Measurements from ENCODE around the gene C1orf122. TPM values are rescaled to one million over a fixed set of nuclear protein-coding genes. Genes with fewer than 3 reads are reported as not detected.
A peak's percentile ranks its signal among the peaks of the same experiment; 100 is the strongest.

C1orf122 gene
- total RNA-seq, 2 experiments from 2014 or later, result 26.0 to 29.7 TPM

GRCh38 chr1:37808369-37809319, 1.1 kb downstream of the C1orf122 start:
- POLR2A ChIA-PET, result interaction anchor here (0.6 to 1.8 kb wide), 6 partner anchors 10 to 676 kb away, joined by 3 to 4 read pairs (median 4); no protein-coding TSS in a partner anchor
- Histone ChIP-seq H3K36me3 (ENCODE audit: insufficient read depth, low read length) (peaks cover 52% of the 10 kb centered on the region), H3K27ac (ENCODE audit: low read depth, low read length, poor library complexity, severe bottlenecking) (no peak overlapping the region), H3K4me3 (ENCODE audit: low read depth, low read length, poor library complexity, severe bottlenecking) (peak overlapping the region; percentile 91), H3K9me3 (ENCODE audit: low read length) (no peaks in the 10 kb centered on the region), H2AFZ (ENCODE audit: low read length) (peak overlapping the region; percentile 44), H4K20me1 (ENCODE audit: insufficient read depth, low read length) (peaks cover 10% of the 10 kb centered on the region), H3K4me1 (ENCODE audit: insufficient read depth, low read length, poor library complexity, severe bottlenecking) (peaks cover 27% of the 10 kb centered on the region), H3K79me2 (ENCODE audit: insufficient read depth, low read depth, low read length) (peaks cover 35% of the 10 kb centered on the region), H3K4me2 (ENCODE audit: low read length) (peak overlapping the region; percentile 91), H3K9me2 (ENCODE audit: insufficient read depth, low read length) (no peaks in the 10 kb centered on the region)
- BruUV-seq (replicated peaks), result TSS peak; percentile 67
- TF ChIP-seq EZH2phosphoT487 (IDR thresholded peaks at IDR 0.05; ENCODE audit: borderline replicate concordance, low read depth, low read length), result no peak
- TF ChIP-seq, protein P1, sequence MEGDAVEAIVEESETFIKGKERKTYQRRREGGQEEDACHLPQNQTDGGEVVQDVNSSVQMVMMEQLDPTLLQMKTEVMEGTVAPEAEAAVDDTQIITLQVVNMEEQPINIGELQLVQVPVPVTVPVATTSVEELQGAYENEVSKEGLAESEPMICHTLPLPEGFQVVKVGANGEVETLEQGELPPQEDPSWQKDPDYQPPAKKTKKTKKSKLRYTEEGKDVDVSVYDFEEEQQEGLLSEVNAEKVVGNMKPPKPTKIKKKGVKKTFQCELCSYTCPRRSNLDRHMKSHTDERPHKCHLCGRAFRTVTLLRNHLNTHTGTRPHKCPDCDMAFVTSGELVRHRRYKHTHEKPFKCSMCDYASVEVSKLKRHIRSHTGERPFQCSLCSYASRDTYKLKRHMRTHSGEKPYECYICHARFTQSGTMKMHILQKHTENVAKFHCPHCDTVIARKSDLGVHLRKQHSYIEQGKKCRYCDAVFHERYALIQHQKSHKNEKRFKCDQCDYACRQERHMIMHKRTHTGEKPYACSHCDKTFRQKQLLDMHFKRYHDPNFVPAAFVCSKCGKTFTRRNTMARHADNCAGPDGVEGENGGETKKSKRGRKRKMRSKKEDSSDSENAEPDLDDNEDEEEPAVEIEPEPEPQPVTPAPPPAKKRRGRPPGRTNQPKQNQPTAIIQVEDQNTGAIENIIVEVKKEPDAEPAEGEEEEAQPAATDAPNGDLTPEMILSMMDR (conservative IDR thresholded peaks at IDR 0.05; ENCODE audit: low read length), result no peak
- CTCF ChIA-PET (ENCODE audit: unreplicated experiment), result interaction anchor here (0.5 to 1.4 kb wide), 5 partner anchors 16 to 1396 kb away, joined by 3 to 22 read pairs (median 12); partner anchors contain the start of gene MACF1
- intact Hi-C loops (cut with micrococcal nuclease; ENCODE audit: unreplicated experiment), result loop anchor here (2.0 kb wide), 1 partner anchor 116 kb away; the partner anchor contains the start of gene CDCA8
- DNase-seq (ENCODE audit: low spot score), result peak; percentile 37

DNA sequence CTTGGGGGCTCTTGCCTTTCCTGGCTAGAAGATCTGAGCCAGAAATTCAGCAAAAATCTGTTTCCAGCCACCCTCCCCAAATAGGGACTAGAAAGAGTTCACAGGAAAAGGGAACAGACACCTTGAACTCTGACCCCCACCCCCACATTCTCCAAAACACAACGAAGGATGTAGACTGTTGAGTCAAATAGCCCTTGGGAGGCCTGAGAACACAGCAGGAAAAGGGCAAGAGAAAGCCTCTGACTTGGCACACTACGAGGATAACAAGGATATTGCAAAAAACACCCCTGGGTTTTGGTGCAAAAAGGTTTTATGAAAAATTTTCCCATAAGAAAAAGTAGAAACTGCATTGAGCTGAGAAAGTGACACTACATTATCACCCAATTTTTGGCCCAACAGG, 2.4 kb downstream of the C1orf122 start:
- peaks cover 27% of the 10 kb centered on the region for H3K4me1 ChIP-seq (ENCODE audit: insufficient read depth, low read length, poor library complexity, severe bottlenecking)
- peaks cover 10% of the 10 kb centered on the region for H4K20me1 ChIP-seq (ENCODE audit: insufficient read depth, low read length)
- H3K9me2 ChIP-seq (ENCODE audit: insufficient read depth, low read length), result no peaks in the 10 kb centered on the region
- peaks cover 50% of the 10 kb centered on the region for H3K36me3 ChIP-seq (ENCODE audit: insufficient read depth, low read length)
- H3K9me3 ChIP-seq (ENCODE audit: low read length), result no peaks in the 10 kb centered on the region
- H3K79me2 ChIP-seq (ENCODE audit: insufficient read depth, low read depth, low read length), result peaks cover 27% of the 10 kb centered on the region
- no peak overlapping the region for H3K27ac ChIP-seq (ENCODE audit: low read depth, low read length, poor library complexity, severe bottlenecking)
- H3K4me2 ChIP-seq (ENCODE audit: low read length), result no peak overlapping the region
- CTCF ChIA-PET (ENCODE audit: unreplicated experiment), result no interaction called here
- no peak overlapping the region for H2AFZ ChIP-seq (ENCODE audit: low read length)
- no TSS peak for BruUV-seq (replicated peaks)
- DNase-seq (ENCODE audit: low spot score), result no peak
- TF ChIP-seq, protein P1 (conservative IDR thresholded peaks at IDR 0.05; ENCODE audit: low read length), result no peak
- TF ChIP-seq EZH2phosphoT487 (IDR thresholded peaks at IDR 0.05; ENCODE audit: borderline replicate concordance, low read depth, low read length), result no peak
- intact Hi-C loops (cut with micrococcal nuclease; ENCODE audit: unreplicated experiment), result loop anchor here (2.0 kb wide), 2 partner anchors 49 to 117 kb away; partner anchors contain the start of genes CDCA8 and MTF1
- H3K4me3 ChIP-seq (ENCODE audit: low read depth, low read length, poor library complexity, severe bottlenecking), result no peak overlapping the region
- POLR2A ChIA-PET, result no interaction called here

Data from OCI-LY7 (cell line).